ENCODE data around the gene NEAT1. TPM values are rescaled to one million over a fixed set of nuclear protein-coding genes. Genes with fewer than 3 reads are reported as not detected.

The NEAT1 gene
- total RNA-seq, result 1,255 TPM

DNA sequence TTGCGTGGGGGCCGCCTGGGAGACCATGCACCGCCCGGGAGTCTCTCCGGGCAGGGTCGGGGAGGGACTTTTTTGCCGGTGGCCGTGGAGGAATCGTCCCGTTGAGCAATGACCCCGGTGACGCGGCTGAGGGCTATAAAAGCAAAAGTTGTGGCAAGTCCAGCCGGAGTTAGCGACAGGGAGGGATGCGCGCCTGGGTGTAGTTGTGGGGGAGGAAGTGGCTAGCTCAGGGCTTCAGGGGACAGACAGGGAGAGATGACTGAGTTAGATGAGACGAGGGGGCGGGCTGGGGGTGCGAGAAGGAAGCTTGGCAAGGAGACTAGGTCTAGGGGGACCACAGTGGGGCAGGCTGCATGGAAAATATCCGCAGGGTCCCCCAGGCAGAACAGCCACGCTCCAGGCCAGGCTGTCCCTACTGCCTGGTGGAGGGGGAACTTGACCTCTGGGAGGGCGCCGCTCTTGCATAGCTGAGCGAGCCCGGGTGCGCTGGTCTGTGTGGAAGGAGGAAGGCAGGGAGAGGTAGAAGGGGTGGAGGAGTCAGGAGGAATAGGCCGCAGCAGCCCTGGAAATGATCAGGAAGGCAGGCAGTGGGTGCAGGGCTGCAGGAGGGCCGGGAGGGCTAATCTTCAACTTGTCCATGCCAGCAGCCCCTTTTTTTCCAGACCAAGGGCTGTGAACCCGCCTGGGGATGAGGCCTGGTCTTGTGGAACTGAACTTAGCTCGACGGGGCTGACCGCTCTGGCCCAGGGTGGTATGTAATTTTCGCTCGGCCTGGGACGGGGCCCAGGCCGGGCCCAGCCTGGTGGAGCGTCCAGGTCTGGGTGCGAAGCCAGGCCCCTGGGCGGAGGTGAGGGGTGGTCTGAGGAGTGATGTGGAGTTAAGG, at the start of gene NEAT1:
TSS of gene NEAT1 (plus strand) at position 166 of the 883 bp plus-strand sequence.
- intact Hi-C loops (cut with DNase I), result loop anchor here (2.0 kb wide), 1 partner anchor 84 kb away; no protein-coding TSS in a partner anchor
- ATAC-seq (peak; percentile 43), DNase-seq (ENCODE audit: low spot score) (peak; percentile 100)

DNA sequence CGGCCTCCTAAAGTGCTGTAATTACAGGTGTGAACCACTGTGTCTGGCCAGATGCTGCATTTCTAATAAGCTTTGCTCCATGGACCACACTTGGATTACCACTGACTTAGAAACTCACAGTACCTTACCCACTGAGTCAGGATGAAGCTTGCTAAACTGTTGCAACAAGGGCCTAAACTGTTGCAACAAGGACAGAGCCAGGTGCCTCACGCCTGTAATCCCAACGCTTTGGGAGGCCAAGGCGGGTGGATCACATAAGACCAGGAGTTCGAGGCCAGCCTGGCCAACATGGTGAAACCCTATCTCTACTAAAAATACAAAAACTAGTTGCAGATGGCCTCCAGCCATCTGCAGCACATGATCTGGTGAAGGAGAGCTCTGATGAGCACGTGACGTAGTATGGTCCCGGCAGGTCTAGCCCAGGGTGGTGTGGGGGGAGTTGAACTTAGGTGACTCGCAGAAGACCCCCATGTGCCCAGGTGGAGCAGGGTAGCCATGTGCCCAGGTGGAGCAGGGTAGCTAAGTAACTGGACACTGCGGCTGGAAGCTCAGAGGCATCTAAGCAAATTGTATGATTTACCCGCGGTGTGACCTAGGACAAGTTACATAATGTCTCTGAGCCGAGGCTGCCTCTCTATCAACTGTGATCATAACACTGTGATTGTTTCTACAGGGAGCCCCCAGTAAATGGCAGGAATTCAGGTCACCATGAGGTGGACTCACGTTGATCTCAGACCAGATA, 48.6 kb upstream of the NEAT1 start:
- DNase-seq (ENCODE audit: low spot score), result no peak
- ATAC-seq, result no peak
- intact Hi-C loops (cut with DNase I), result loop anchor here (10.0 kb wide), 3 partner anchors 91 to 221 kb away; partner anchors contain the start of gene KCNK7

DNA sequence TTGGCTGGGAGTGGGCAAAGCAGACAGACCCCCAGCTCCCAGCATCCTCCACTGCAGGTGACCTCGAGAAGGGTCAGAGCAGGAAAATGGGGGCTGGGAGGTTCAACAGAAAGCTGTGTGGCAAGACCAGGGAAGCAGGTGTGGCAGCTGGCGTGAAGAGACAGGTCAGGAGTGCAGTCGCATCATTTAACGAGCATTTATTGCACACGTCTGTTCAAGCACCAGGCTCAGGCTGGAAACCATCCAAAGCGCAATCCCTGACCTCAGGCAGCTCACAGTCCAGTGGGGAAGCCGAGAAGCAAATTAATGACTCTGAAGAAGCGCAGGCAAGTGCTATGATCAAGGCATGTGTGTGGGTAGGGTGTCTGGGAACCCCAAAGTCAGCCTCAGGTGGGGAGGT, 47.6 kb upstream of the NEAT1 start:
- no peak for ATAC-seq
- DNase-seq (ENCODE audit: low spot score), result no peak
- intact Hi-C loops (cut with DNase I), result loop anchor here (10.0 kb wide), 3 partner anchors 90 to 220 kb away; partner anchors contain the start of gene KCNK7

DNA sequence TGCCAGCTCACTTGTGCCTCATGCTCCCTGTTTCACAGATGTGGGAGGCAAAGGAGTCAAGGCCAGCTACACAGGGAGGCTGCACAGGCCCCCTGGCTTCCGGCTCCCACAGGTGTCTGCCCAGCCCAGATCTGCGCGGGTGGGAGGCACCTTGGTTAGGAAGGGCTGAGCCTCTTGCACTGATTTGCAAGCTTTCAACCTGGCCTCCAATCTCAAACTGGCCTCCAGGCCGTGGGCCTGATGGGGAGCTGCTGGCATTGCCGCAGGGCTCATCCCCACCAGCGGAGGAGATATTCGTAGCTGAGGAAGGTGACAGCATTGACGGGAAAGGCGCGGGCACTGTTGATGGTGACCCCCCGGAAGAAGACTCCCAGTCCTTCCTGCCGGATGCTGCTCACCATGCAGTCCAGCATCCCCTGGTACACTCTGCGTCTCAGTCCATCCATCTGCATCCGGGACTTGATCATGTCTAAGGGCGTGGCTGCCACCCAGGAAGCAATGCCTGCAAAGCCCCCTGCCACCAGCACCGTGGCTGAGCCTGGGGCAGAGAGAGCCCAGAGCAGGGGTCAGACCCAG, 46.4 kb upstream of the NEAT1 start:
- intact Hi-C loops (cut with DNase I), result loop anchor here (10.0 kb wide), 3 partner anchors 89 to 219 kb away; partner anchors contain the start of gene KCNK7
- ATAC-seq (no peak), DNase-seq (ENCODE audit: low spot score) (no peak)

DNA sequence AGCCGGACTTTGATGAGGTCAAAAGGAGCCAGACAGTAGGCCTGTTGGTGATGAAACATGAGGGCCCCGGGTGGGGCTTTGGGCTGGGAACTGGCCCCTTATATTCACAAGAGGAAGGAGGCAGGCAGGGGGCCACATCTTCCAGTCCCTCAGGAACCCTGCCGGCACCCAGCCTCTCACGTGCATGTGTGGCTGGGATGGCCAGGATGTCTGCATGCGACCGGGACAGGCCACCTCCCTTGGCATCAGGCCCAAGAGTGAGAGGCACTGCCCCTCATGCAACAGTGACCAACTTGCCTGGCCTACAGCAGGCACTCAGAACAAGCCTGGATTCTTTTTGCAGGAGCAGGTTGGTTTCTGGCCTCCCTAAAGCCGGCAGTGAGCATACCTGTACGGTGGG, 45.6 kb upstream of the NEAT1 start:
- ATAC-seq, result no peak
- intact Hi-C loops (cut with DNase I), result loop anchor here (10.0 kb wide), 3 partner anchors 88 to 218 kb away; partner anchors contain the start of gene KCNK7
- no peak for DNase-seq (ENCODE audit: low spot score)

DNA sequence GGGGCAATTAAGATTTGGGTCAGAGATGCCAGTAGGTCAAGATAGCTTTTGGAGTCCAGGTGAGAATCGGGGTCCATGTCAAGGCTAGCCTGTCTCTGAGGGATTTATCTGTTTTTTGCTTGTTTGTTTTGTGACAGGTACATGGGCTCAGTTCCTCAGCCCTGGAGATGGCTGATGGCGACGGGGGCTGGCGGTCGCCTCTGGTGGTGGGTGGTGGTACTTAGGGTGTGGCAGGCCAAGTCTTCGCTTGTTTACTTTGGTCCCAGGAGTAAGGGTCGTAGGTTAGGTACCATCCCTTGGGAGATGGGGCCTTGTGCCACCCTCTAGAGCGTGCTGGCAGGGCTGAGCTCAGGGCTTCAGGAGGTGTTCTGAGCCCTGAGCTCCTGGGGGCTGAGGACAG, 44.8 kb upstream of the NEAT1 start:
- DNase-seq (ENCODE audit: low spot score) (no peak), ATAC-seq (no peak)
- intact Hi-C loops (cut with DNase I), result loop anchor here (10.0 kb wide), 3 partner anchors 87 to 217 kb away; partner anchors contain the start of gene KCNK7

DNA sequence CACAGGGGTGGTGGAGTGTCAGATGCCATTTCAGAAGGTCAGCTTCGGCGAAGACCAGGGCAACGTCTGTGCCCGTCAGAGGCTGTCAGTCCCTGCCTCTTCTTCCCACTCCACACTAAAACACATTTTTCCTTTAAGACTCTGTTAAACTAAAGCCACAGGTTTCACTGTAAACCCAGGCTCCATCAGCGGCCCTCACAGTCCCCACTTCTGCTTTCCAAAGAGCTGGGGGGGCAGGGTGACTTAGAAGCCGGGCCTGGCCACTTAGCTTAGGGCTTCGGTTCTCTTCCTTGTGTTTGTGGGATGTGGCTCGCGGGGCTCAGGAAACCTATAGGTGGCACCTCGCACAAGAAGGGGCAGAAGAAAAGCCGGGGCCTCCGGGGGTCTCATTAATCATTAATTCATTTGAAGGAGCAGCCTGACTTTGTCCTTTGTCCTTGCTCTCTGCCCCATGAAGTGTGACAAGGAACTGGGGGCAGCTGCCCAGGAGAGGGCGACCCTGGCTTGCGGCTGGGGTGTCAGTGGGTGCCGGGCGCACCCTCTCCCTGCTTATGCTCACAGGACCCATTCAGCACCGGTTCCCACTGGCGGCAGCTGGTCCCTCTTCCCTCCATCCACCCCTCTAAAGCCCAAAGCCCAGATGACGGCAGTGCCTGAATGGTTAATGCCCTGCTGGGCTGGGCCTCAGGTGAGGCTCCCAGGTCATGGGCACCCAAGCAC, 44.2 kb upstream of the NEAT1 start:
- DNase-seq (ENCODE audit: low spot score) (no peak), ATAC-seq (no peak)
- intact Hi-C loops (cut with DNase I), result loop anchor here (10.0 kb wide), 3 partner anchors 86 to 216 kb away; partner anchors contain the start of gene KCNK7

DNA sequence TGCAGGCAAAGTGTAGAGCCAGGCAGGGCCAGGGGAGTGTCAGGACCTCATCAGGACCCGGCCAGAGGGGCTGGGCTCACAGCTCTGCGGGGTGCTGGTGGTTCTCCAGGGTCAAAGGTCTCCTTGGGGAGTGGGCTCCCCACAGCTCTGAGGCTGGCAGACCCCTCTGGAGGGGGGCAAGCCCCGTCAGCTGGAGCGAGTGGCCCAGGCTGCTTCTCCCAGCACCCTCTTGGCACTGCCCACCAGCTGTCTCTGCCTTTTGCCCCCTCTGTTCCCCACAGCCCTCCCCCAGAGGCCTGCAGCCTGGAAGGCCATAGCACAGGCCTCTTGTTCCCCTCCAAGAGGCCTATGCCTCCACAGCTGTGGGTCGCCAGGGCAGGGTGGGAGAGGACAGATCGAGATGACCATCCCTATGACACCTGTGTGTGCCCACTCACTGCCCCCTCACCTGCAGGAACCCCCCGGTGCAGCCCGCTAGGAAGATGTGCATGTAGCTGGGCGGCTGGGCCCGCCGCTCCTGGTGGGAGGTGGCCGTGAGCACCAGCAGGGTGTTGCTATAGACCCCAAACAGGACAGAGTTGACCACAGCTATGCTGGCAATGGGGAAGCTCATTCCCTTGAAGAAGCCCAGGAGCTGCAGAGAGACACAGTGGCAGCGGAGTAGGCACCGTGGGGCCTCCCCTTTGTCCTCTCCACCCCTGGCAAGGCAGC, 43.5 kb upstream of the NEAT1 start:
- DNase-seq (ENCODE audit: low spot score) (no peak), ATAC-seq (no peak)
- intact Hi-C loops (cut with DNase I), result loop anchor here (10.0 kb wide), 3 partner anchors 86 to 216 kb away; partner anchors contain the start of gene KCNK7

DNA sequence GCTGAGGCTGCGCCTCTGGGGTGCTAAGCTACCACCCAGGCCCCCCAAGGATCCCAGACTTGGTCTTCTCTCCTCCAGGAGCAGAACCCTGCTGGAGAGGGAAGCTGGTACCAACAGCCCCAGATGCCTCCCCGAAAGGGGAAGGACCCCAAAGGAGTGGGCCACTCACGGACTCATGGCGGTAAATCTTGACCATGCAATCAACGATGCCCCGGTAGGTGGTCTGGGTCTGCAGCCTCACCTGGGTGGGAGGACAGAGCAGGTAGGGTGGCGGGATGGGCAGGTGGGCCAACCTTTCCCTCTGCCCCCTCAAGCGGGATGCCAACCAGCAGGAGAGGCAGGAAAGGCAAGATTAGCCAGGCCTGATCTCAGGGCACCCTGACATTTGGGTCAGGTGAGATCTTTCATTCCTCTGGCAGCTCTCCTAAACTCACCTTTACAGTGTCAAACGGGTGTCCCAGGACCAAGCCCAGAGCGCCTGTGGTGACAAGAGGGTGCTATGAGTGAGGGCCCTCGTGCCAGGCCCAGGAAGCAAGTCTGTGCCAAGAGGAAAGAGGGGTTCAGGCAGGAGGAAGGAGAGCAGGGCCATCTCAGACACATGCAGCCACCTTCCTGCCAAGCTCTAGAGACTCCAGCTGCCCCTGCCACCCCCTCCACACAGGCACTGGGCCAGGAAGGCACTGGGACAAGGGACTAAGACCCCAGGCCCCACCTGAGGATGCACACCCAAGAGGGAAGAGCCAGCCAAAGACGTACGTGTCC, 42.7 kb upstream of the NEAT1 start:
- no peak for ATAC-seq
- intact Hi-C loops (cut with DNase I), result loop anchor here (5.0 to 10.0 kb wide), 4 partner anchors 37 to 215 kb away; partner anchors contain the start of gene KCNK7
- no peak for DNase-seq (ENCODE audit: low spot score)

DNA sequence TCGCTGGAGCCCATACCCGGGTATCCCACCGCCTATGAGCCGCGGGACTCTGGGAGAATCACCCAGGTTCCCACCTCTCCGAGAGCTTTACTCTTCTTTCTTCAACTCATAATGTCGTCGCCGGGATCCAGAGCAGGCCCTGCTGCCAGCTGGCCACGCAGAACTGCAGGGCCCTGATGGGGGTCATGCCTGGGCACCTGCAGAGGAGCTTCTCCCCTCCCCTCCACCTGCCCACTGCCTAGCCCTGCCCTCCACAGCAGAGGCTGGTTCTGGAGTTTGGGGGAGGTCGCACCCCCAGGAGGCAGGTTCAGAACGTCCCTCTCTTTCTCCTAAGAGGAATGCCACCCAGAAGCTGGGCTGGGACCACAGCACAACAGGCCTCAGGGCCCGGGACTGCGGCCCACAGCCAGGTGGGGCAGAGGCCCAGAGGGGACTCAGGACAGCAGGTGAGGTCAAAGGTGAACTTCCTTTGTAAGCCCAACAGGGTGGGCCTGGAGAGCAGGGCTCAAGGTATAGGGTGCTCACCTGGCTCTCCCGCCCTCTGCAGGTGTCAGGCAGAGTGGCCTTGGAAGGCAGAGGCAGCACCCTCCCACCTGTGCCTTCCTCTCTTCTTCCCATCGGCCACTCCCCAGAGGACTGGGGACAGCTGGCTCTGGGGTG, 42.0 kb upstream of the NEAT1 start:
- DNase-seq (ENCODE audit: low spot score) (no peak), ATAC-seq (no peak)
- intact Hi-C loops (cut with DNase I), result loop anchor here (5.0 kb wide), 1 partner anchor 37 kb away; no protein-coding TSS in a partner anchor

DNA sequence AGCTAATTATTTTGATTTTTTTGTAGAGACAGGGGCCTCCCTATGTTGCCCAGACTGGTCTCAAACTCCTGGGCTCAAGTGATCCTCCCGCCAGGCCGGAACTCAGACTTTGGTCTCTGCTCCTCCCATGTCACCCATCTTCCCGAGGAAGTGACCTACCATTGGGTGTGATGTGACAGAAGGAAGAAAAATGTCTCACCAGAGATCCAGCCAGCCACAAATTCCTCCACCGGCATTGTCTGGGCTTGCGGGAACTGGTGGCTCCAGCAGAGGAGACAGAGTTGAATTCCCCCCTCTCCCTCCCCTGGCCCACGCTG, 40.9 kb upstream of the NEAT1 start:
- peak; percentile 1 for ATAC-seq
- intact Hi-C loops (cut with DNase I), result loop anchor here (5.0 kb wide), 1 partner anchor 36 kb away; no protein-coding TSS in a partner anchor
- DNase-seq (ENCODE audit: low spot score), result no peak

DNA sequence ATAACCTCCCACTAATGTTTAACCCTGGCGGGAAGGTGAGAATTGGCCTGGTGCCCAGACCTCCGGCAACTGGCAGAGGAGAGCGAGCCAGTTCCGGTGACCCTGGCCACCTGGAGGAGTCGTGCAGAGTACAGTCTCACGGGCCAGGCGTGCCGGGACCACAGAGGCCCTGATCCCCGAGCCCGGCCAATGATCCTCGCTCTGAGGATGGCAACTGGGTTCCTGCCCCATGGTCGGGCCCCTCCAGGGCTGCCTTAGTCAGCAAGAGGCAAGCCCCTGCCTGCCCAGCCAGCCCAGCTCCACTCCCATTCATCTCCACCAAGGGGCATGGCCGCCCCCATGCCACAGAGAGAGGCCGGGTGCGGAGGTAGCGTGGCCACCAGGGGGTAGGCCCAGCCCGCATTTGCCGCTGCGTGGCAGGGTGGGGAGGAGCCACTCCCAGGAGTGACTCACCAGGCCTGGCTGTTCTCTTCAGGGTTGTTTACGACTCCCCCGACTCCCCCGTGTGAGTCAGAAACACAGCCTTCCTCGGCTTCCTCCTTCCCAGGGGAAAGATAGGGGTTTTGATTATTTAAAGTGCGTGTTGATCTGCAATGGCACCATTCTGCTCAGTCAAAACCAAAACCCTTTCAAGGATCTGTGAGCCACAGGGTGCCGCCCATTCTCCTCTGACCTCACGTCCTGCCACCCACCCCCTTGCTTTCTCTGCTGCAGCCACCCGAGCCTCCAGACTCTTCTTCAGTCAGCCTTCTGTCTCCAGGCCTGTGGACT, 40.4 kb upstream of the NEAT1 start, which contains the start of gene SLC25A45:
TSS of gene SLC25A45 (minus strand) at position 614 of the 771 bp plus-strand sequence. CDS start 695 bp downstream, outside the sequence.
- DNase-seq (ENCODE audit: low spot score), result peak; percentile 92
- intact Hi-C loops (cut with DNase I), result loop anchor here (5.0 kb wide), 1 partner anchor 35 kb away; no protein-coding TSS in a partner anchor
- ATAC-seq, result peak; percentile 93

DNA sequence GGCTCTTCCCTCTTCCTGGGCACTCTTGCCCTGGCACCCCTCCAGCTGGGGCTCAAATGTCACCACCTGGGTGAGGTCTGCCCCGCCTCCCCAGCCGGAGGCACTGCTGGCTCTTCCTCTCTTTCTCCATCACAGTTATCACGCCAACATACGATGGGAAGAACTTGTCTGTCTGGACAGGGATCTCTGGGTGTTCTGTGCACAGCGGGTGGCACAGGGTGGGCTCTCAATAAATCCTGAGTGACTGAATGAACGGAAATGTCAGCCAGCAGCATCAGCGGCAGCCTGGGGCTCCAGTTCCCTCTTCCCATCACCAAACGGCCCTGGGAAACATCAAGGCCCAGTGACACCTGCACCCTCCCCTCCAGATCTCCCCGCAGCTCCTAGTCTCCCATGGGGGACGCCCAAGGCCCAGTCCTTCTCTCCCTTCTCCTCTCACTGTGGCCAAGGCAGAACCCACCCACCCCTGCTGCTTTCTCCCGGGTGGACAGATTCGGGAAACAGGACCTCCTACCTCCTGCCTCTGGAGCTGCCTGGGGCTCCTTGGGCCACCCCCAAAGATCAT, 39.7 kb upstream of the NEAT1 start:
- ATAC-seq (no peak), DNase-seq (ENCODE audit: low spot score) (no peak)
- intact Hi-C loops (cut with DNase I), result loop anchor here (5.0 kb wide), 1 partner anchor 34 kb away; no protein-coding TSS in a partner anchor

DNA sequence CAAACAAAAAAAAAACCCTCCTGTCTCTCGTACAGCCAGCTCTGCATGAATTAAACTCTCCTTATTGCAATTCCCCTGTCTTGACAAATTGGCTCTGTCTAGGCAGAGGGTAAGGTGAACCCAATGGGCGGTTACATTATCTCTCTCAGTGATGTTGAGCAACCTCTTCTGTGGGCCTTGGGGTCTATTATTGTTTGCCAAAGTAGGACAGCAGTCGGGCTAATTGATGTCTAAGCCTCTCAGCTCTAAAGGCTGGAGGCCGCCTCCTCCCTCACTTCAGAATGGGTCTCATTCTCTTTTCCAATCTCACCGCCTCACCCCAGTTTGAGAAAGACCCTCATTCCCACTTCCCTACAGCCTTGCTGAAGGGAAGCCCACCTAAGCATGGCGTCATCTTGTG, 38.8 kb upstream of the NEAT1 start:
- no peak for ATAC-seq
- intact Hi-C loops (cut with DNase I), result loop anchor here (5.0 kb wide), 1 partner anchor 34 kb away; no protein-coding TSS in a partner anchor

DNA sequence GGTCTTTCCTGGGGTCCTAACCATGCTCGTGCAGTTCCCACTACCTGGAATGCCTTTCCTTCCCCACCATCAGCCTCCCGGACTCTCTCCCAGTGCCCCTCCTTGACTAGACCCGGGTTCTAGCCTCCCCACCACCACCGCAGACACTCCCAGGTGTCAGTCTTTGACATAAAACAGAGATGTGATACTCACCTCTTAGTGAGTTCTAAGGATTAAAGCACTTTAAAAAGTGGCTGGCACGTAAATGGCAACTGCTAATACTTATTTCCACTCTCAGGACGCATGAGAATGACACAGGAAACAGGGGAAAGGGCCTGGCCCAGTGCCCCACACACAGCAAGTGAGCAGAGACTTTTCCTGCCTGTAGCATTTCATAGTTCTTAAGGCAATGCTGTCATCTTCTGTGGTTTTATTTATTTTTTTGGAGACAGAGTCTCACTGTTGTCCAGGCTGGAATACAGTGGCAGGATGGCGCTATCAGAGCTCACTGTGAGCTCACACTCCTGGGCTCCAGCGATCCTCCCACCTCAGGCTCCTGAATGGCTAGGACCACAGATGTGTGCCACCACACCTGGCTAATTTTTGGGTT, 38.2 kb upstream of the NEAT1 start:
- intact Hi-C loops (cut with DNase I), result loop anchor here (5.0 kb wide), 1 partner anchor 33 kb away; no protein-coding TSS in a partner anchor
- ATAC-seq (no peak), DNase-seq (ENCODE audit: low spot score) (no peak)

More for the DNA sequence above, 38.8 kb upstream of the NEAT1 start:
- no peak for DNase-seq (ENCODE audit: low spot score)
